ENCODE data around the gene NEURL2.

GRCh38 chr20:45938727-45939438 lies 47.9 kb upstream of the NEURL2 start:
- no peak for TF ChIP-seq POLR2A (IDR thresholded peaks at IDR 0.05)
- TF ChIP-seq CTCF (IDR thresholded peaks at IDR 0.05): no peak

Data from uterus (tissue), 2 donors.